ENCODE results near the gene CNRIP1. TPM values are rescaled to one million over a fixed set of nuclear protein-coding genes. Genes with fewer than 3 reads are reported as not detected.

CNRIP1 gene
- total RNA-seq, 1 experiment from 2014 or later = 1.4 TPM

GRCh38 chr2:68319398-68320117 lies at the start of gene CNRIP1 (continued):
- TF ChIP-seq CTCF (IDR thresholded peaks at IDR 0.05) = no peak
- no peak for TF ChIP-seq E2F4 (CRISPR knock-in tag; IDR thresholded peaks at IDR 0.05; ENCODE audit: borderline replicate concordance, low read depth)
- 0 out of 2 replicates have a peak, but pooled peaks have one; percentile 38 for TF ChIP-seq ZNF138 (CRISPR knock-in tag; conservative IDR thresholded peaks at IDR 0.05)
- TF ChIP-seq TP53 (CRISPR knock-in tag; IDR thresholded peaks at IDR 0.05) = 0 out of 2 replicates have a peak, but pooled peaks have one; percentile 41
- TF ChIP-seq E2F1 (CRISPR knock-in tag; IDR thresholded peaks at IDR 0.05) = no peak
- no peak for TF ChIP-seq AR (CRISPR knock-in tag; IDR thresholded peaks at IDR 0.05)
- no peak for TF ChIP-seq ZNF671 (CRISPR knock-in tag; IDR thresholded peaks at IDR 0.05)
- TF ChIP-seq ZMAT4 (CRISPR knock-in tag; IDR thresholded peaks at IDR 0.05) = no peak
- no peak for TF ChIP-seq ETV6 (CRISPR knock-in tag; IDR thresholded peaks at IDR 0.05)
- TF ChIP-seq FOXP1 (CRISPR knock-in tag; IDR thresholded peaks at IDR 0.05; ENCODE audit: borderline replicate concordance) = peak; percentile 82
- 0 out of 2 replicates have a peak, but pooled peaks have one; percentile 24 for TF ChIP-seq ELF4 (CRISPR knock-in tag; IDR thresholded peaks at IDR 0.05; ENCODE audit: low read depth)

GRCh38 chr2:68369337-68369734 lies 49.6 kb upstream of the CNRIP1 start:
- no peak for ATAC-seq
- H3K4me1 Mint-ChIP-seq = peaks cover 7% of the 10 kb centered on the region
- CTCF ChIA-PET = no interaction called here

More at GRCh38 chr2:68369337-68369734, 49.6 kb upstream of the CNRIP1 start:
- TF ChIP-seq TEAD1 (CRISPR knock-in tag; IDR thresholded peaks at IDR 0.05) = no peak
- TF ChIP-seq TEAD4 (CRISPR knock-in tag; IDR thresholded peaks at IDR 0.05) = no peak
- no peak for TF ChIP-seq PRDM15 (CRISPR knock-in tag; IDR thresholded peaks at IDR 0.05)
- TF ChIP-seq ETV6 (CRISPR knock-in tag; IDR thresholded peaks at IDR 0.05) = no peak
- no peak for TF ChIP-seq RELA (CRISPR knock-in tag; IDR thresholded peaks at IDR 0.05; ENCODE audit: borderline replicate concordance)
- TF ChIP-seq FOXP1 (CRISPR knock-in tag; IDR thresholded peaks at IDR 0.05; ENCODE audit: borderline replicate concordance) = no peak
- no peak for TF ChIP-seq CREB1 (CRISPR knock-in tag; IDR thresholded peaks at IDR 0.05)
- no peak for TF ChIP-seq E2F4 (CRISPR knock-in tag; IDR thresholded peaks at IDR 0.05; ENCODE audit: borderline replicate concordance, low read depth)
- no peak for TF ChIP-seq NR1H2 (CRISPR knock-in tag; IDR thresholded peaks at IDR 0.05)
- TF ChIP-seq MYBL2 (CRISPR knock-in tag; IDR thresholded peaks at IDR 0.05) = no peak
- no peak for TF ChIP-seq USF1 (CRISPR knock-in tag; IDR thresholded peaks at IDR 0.05)
- no peak for TF ChIP-seq ZBTB21 (CRISPR knock-in tag; IDR thresholded peaks at IDR 0.05; ENCODE audit: borderline replicate concordance)
- TF ChIP-seq FOXJ3 (CRISPR knock-in tag; IDR thresholded peaks at IDR 0.05; ENCODE audit: borderline replicate concordance) = no peak
- TF ChIP-seq MAX (CRISPR knock-in tag; IDR thresholded peaks at IDR 0.05) = no peak
- no peaks in the 10 kb centered on the region for H3K27me3 Mint-ChIP-seq (ENCODE audit: low read depth)
- no peak overlapping the region for H3K4me3 Mint-ChIP-seq
- no peaks in the 10 kb centered on the region for H3K36me3 Mint-ChIP-seq
- no peak for DNase-seq (ENCODE audit: low spot score)
- H3K27ac Mint-ChIP-seq = no peak overlapping the region
- POLR2A ChIA-PET = no interaction called here
- H3K9me3 Mint-ChIP-seq = 0 out of 2 replicates have a peak, but pooled peaks cover 3% of the 10 kb centered on the region
